RWPE1 (cell line): ENCODE results near the gene COL7A1.
"Not testable (repeated sequence)": the region's sequence is repeated elsewhere in the genome, so short reads cannot be mapped to it uniquely, and the experiment has no call there.

ENCODE experiments used
- CTCF ChIA-PET: fragments of 350-600 bp; sonication (Branson Sonifier 250); formaldehyde crosslinking; extraction: SDS; loops from one replicate; lab custom pipeline; 2021; lab: Yijun Ruan, JAX
- POLR2A ChIA-PET: fragments of 400-600 bp; formaldehyde crosslinking; extraction: SDS; loops from one replicate; lab custom pipeline; 2020; ENCODE audit warnings: antibody characterized with exemption; ENCODE audit not compliant: low non-redundant PET; lab: Yijun Ruan, JAX
- DNase-seq: peaks from one replicate; pipeline ENCODE4 v3.0.0; 2012; ENCODE audit warnings: low spot score
- H3K27ac ChIP-seq: fragments of 450-650 bp; 2 replicates; pipeline ENCODE4 v1.5.1; 2017
- CTCF ChIP-seq: fragments of 450-650 bp; conservative IDR thresholded peaks from 2 replicates; pipeline ENCODE4 v1.5.1; 2017; ENCODE audit warnings: low read depth, mild to moderate bottlenecking

The COL7A1 gene

GRCh38 chr3:48552111-48552951 lies 42.8 kb downstream of the COL7A1 start:
- peak overlapping the region; percentile 25 for H3K27ac ChIP-seq
- ChIA-PET POLR2A (no interaction called here), CTCF (interaction anchor here (0.6 to 1.2 kb wide), 3 partner anchors 90 to 116 kb away, joined by 3 to 5 read pairs (median 3); no protein-coding TSS in a partner anchor)
- no peak for DNase-seq
- no peak for TF ChIP-seq CTCF

- CTCF ChIA-PET = interaction anchor here (1.2 kb wide), 1 partner anchor 89 kb away, joined by 3 read pairs; no protein-coding TSS in a partner anchor
- POLR2A ChIA-PET, DNase-seq: not testable (repeated sequence)
- peak overlapping the region; percentile 25 for H3K27ac ChIP-seq
Measured at GRCh38 chr3:48551651-48552050, 43.5 kb downstream of the COL7A1 start.

- no peak for DNase-seq
- ChIA-PET CTCF (interaction anchor here (0.6 to 1.5 kb wide), 11 partner anchors 9 to 1293 kb away, joined by 3 to 6 read pairs (median 3); no protein-coding TSS in a partner anchor), POLR2A (no interaction called here)
- H3K27ac ChIP-seq = peak overlapping the region; percentile 24
- TF ChIP-seq CTCF = peak; percentile 91
Measured at GRCh38 chr3:48548729-48549705, 46.1 kb downstream of the COL7A1 start.

GRCh38 chr3:48548126-48548525 lies 47.0 kb downstream of the COL7A1 start:
- ChIA-PET CTCF (interaction anchor here (1.0 to 1.5 kb wide), 2 partner anchors 10 to 101 kb away, joined by 3 to 5 read pairs; partner anchors contain the start of gene ATRIP), POLR2A (no interaction called here)
- peak overlapping the region; percentile 33 for H3K27ac ChIP-seq
- TF ChIP-seq CTCF = no peak
- no peak for DNase-seq

GRCh38 chr3:48546203-48546829 lies 48.8 kb downstream of the COL7A1 start:
- ChIA-PET POLR2A (no interaction called here), CTCF (no interaction called here)
- DNase-seq = no peak
- TF ChIP-seq CTCF = no peak
- H3K27ac ChIP-seq = no peak overlapping the region; the same call in 1 of the 2 replicates

GRCh38 chr3:48544141-48544540 lies 51.0 kb downstream of the COL7A1 start:
- no peak overlapping the region for H3K27ac ChIP-seq
- ChIA-PET CTCF (interaction anchor here (0.8 kb wide), 1 partner anchor 198 kb away, joined by 4 read pairs; no protein-coding TSS in a partner anchor), POLR2A (no interaction called here)
- DNase-seq = no peak
- TF ChIP-seq CTCF = no peak
